Measurements from ENCODE around the gene EIF1B. TPM values are rescaled to one million over a fixed set of nuclear protein-coding genes. Genes with fewer than 3 reads are reported as not detected.

EIF1B gene
- total RNA-seq, 3 donors from 2014 or later, result 30.9 to 38.0 (median 31.2) TPM

DNA sequence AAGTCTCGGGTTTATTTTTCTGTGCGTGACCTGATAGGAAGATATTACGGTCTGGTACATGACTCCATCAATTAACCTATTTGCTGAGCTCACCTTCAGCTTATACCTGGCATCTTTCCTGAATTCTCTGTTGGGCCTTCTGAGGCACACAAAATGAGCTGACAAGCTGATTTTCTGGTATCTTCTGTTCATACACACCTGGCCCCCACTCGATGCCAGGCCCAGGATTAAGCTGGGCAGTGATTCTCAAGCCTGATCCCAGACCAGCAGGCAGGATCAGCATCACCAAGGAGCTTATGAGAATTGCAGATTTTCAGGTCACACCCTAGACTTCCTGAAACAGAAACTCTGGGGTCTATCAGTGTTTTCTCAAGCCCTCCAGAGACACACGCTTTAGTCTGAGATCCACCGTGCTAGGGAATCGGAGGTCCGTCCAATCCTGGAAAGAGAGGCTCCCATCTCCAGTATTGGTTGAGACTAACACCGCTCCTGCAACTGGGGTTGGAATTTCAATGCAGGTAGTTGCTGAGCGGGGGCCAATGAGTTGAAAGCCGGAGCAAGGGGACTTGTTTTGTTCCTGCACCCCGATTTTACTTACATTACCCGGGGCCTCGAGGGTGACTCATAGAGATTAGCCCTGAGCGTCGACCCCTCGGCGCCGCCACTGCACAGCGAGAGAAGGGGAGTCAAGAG, 636 bp upstream of the EIF1B start:
- peak overlapping the region; percentile 79 to 93 (median 79) for H3K4me3 ChIP-seq
- no peaks in the 10 kb centered on the region for H3K9me3 ChIP-seq
- TF ChIP-seq POLR2AphosphoS5 (IDR thresholded peaks at IDR 0.05) (no peak), CTCF (IDR thresholded peaks at IDR 0.05) (no peak), POLR2A (IDR thresholded peaks at IDR 0.05) (no peak)
- H3K36me3 ChIP-seq, result no peaks in the 10 kb centered on the region
- peak in 1 of 2 donors; percentile 30 for DNase-seq (ENCODE audit: low spot score in 2 of 2)
- intact Hi-C loops (cut with DNase I; ENCODE audit: low total_unique reads), result no loop called here
- H3K4me1 ChIP-seq, result no peaks in the 10 kb centered on the region
- H3K27me3 ChIP-seq, result no peaks in the 10 kb centered on the region
- peak overlapping the region; percentile 92 to 96 for H3K27ac ChIP-seq

GRCh38 chr3:40309925-40310695, 603 bp downstream of the EIF1B start:
- intact Hi-C loops (cut with DNase I; ENCODE audit: low total_unique reads), result no loop called here
- peak overlapping the region; percentile 79 to 93 (median 79) for H3K4me3 ChIP-seq
- TF ChIP-seq POLR2AphosphoS5 (IDR thresholded peaks at IDR 0.05), result no peak
- H3K4me1 ChIP-seq, result no peaks in the 10 kb centered on the region
- H3K27ac ChIP-seq, result peak overlapping the region; percentile 92 to 96
- DNase-seq (ENCODE audit: low spot score in 2 of 2), result peak; percentile 41 to 53
- H3K36me3 ChIP-seq, result no peaks in the 10 kb centered on the region
- no peaks in the 10 kb centered on the region for H3K27me3 ChIP-seq
- no peaks in the 10 kb centered on the region for H3K9me3 ChIP-seq

- Histone ChIP-seq H3K27me3 (no peaks in the 10 kb centered on the region), H3K36me3 (no peaks in the 10 kb centered on the region), H3K4me1 (no peaks in the 10 kb centered on the region), H3K9me3 (no peaks in the 10 kb centered on the region), H3K27ac (peak overlapping the region; percentile 92 to 96), H3K4me3 (peak overlapping the region; percentile 79 to 93 (median 79))
- intact Hi-C loops (cut with DNase I; ENCODE audit: low total_unique reads), result no loop called here
- TF ChIP-seq POLR2AphosphoS5 (IDR thresholded peaks at IDR 0.05) (no peak), CTCF (IDR thresholded peaks at IDR 0.05) (no peak), POLR2A (IDR thresholded peaks at IDR 0.05) (no peak)
- DNase-seq (ENCODE audit: low spot score in 2 of 2), result no peak
Measured at GRCh38 chr3:40310705-40311104, 1.2 kb downstream of the EIF1B start.

DNA sequence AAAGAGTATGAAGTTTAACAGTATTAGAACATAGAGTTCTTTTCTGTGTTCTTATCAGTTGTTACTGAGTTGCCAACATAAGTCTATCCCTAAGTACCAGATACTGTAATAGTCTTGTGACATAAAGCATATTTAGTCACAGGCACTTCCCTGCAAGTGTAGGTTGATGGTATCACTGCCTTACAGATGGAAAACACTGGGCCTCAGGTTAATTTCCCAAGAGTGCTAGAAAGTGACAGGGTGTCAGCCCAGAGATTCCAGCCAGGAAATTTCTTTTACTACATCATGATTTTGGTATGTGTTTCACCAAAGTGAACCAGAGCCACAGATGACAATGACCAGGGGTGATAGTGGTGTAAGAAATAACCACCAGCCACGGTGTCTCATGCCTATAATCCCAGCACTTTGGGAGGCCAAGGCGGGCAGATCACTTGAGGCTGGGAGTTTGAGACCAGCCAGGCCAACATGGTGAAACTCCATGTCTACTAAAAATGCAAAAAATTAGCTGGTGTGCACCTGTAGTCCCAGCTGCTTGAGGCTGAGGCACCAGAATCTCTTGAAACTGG, 3.2 kb downstream of the EIF1B start:
- H3K27me3 ChIP-seq, result no peaks in the 10 kb centered on the region
- H3K36me3 ChIP-seq, result no peaks in the 10 kb centered on the region
- no peaks in the 10 kb centered on the region for H3K4me1 ChIP-seq
- TF ChIP-seq CTCF (IDR thresholded peaks at IDR 0.05) (no peak), POLR2AphosphoS5 (IDR thresholded peaks at IDR 0.05) (no peak), POLR2A (IDR thresholded peaks at IDR 0.05) (no peak)
- no peak overlapping the region for H3K4me3 ChIP-seq
- no peak for DNase-seq (ENCODE audit: low spot score in 2 of 2)
- intact Hi-C loops (cut with DNase I; ENCODE audit: low total_unique reads), result no loop called here
- no peaks in the 10 kb centered on the region for H3K9me3 ChIP-seq
- H3K27ac ChIP-seq, result peak overlapping the region in 1 of 2 donors; percentile 13

DNA sequence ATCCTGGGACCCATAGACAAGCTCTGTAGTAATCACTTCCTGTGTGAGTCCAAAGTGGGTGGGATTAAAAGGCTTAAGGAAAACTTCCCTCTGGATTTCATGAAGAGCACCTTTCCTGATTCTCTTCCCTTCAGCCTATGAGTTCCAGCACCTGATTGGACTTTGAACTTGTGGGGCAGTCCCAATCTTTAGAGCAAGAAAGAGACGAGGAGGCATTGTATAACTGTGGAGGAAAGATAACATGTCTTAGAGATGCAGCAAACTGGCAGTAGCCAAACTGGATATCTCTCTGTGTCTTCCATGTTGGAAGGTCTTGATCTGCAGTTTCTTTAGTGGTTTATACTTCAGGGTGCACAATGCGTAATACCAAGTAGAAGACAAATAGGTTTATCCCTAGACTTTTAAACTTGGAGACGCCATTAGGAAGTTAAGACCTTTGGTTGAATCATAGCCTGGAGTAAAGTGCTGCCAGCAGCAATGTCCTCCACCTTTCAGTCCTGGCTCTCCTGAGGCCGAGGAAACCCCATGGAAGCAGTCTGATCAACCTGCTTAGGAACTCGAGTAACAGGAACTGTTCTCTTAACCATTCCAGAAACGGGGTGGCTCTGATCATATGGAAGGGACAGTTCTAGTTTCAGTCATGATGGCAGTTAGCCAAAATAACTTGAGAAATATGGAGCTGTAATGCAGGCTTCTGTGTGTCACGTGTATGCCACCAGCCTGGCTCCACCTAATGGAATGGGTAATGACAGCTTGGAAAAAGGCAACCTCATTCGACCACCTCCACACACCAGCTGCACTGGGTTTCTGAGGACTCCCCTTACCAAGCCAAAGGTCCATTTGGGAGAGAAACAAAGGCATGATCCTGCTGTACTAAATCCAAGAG, 4.7 kb downstream of the EIF1B start:
- Histone ChIP-seq H3K4me1 (no peaks in the 10 kb centered on the region), H3K27ac (peak overlapping the region in 1 of 2 donors; percentile 33), H3K4me3 (no peak overlapping the region), H3K9me3 (no peaks in the 10 kb centered on the region), H3K27me3 (no peaks in the 10 kb centered on the region), H3K36me3 (no peaks in the 10 kb centered on the region)
- no peak for TF ChIP-seq POLR2AphosphoS5 (IDR thresholded peaks at IDR 0.05)
- TF ChIP-seq CTCF (IDR thresholded peaks at IDR 0.05), result no peak
- TF ChIP-seq POLR2A (IDR thresholded peaks at IDR 0.05), result no peak
- intact Hi-C loops (cut with DNase I; ENCODE audit: low total_unique reads), result no loop called here
- no peak for DNase-seq (ENCODE audit: low spot score in 2 of 2)

Data from breast epithelium (tissue), 4 donors.